Measurements from ENCODE around the gene LRRN3. TPM values are rescaled to one million over a fixed set of nuclear protein-coding genes. Genes with fewer than 3 reads are reported as not detected.

LRRN3 gene
- total and polyA plus RNA-seq, 2 of the 4 experiments (the other 2 are of a cell fraction): 6.9 to 15.2 TPM

DNA sequence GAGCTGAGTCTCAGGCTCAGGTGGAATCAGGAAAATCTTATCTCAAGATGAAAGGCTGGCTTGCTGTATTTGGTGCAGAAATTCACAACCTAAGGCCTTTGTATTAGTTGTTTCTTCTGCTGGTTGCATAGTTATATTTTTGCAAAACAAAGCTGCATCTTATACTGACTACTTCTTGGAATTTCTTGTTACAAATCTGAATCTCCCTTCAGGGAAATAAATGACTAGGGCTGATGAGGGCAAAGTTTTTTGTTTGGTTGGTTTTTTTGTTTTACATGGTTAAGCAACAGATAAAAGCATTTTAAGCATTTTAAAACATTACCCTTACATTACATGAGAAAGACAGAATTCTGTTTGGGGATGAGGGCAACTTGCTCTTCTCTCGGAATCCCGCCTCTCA lies 13.9 kb upstream of the LRRN3 start:
- no peak overlapping the region for H3K14ac ChIP-seq (replicated peaks; ENCODE audit: low read depth, low read length)
- no peak overlapping the region for H3K9ac ChIP-seq (ENCODE audit: low read depth, low read length)
- H4K91ac ChIP-seq (ENCODE audit: insufficient read depth, low read depth, low read length): no peak overlapping the region
- TF ChIP-seq, protein P1, sequence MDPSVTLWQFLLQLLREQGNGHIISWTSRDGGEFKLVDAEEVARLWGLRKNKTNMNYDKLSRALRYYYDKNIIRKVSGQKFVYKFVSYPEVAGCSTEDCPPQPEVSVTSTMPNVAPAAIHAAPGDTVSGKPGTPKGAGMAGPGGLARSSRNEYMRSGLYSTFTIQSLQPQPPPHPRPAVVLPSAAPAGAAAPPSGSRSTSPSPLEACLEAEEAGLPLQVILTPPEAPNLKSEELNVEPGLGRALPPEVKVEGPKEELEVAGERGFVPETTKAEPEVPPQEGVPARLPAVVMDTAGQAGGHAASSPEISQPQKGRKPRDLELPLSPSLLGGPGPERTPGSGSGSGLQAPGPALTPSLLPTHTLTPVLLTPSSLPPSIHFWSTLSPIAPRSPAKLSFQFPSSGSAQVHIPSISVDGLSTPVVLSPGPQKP (IDR thresholded peaks at IDR 0.05; ENCODE audit: borderline replicate concordance, low read depth, low read length): no peak
- TF ChIP-seq MXI1 (IDR thresholded peaks at IDR 0.05; ENCODE audit: borderline replicate concordance, low read depth, low read length) (no peak), CEBPB (IDR thresholded peaks at IDR 0.05; ENCODE audit: low read depth, low read length) (no peak), POLR2A (IDR thresholded peaks at IDR 0.05; ENCODE audit: low read depth, low read length) (no peak), FOS (IDR thresholded peaks at IDR 0.05; ENCODE audit: low read depth, low read length) (no peak), RCOR1 (IDR thresholded peaks at IDR 0.05; ENCODE audit: insufficient replicate concordance, low read length) (no peak), RFX5 (IDR thresholded peaks at IDR 0.05; ENCODE audit: low read depth, low read length) (no peak)
- peaks cover 6% of the 10 kb centered on the region for H3K4me1 ChIP-seq (ENCODE audit: control insufficient read depth, insufficient read depth, low read length)
- H2BK15ac ChIP-seq (ENCODE audit: low read depth, low read length): no peak overlapping the region
- H3K9me1 ChIP-seq (ENCODE audit: insufficient read depth, low read length): no peaks in the 10 kb centered on the region
- dilution Hi-C loops (cut with HindIII; ENCODE audit: low sequenced_read_pairs, unreplicated experiment) (no loop called here), intact Hi-C loops (cut with micrococcal nuclease) (no loop called here), in situ Hi-C loops (cut with MboI; ENCODE audit: low sequenced_read_pairs) (no loop called here)
- H3K36me3 ChIP-seq (ENCODE audit: control insufficient read depth, insufficient read depth, low read length): no peaks in the 10 kb centered on the region
- no peaks in the 10 kb centered on the region for H3K79me1 ChIP-seq (ENCODE audit: low read depth in 1 of 2, low read length in 2 of 2)
- no peaks in the 10 kb centered on the region for H3K9me3 ChIP-seq (ENCODE audit: control insufficient read depth, insufficient read depth, low read length)
- no peak overlapping the region for H3K23ac ChIP-seq (ENCODE audit: low read depth, low read length)
- no peak overlapping the region for H4K5ac ChIP-seq (ENCODE audit: low read depth, low read length)
- no peak overlapping the region for H3K18ac ChIP-seq (ENCODE audit: low read depth, low read length)
- no peak overlapping the region for H2BK120ac ChIP-seq (ENCODE audit: low read depth, low read length)
- POLR2A ChIA-PET (ENCODE audit: unreplicated experiment): no interaction called here
- no peak overlapping the region for H3K4me3 ChIP-seq (ENCODE audit: insufficient read depth, low read depth, low read length)
- H2AFZ ChIP-seq (replicated peaks; ENCODE audit: low read length, poor library complexity): no peak overlapping the region
- no peak overlapping the region for H2BK20ac ChIP-seq (ENCODE audit: low read depth, low read length)
- H3K4ac ChIP-seq (ENCODE audit: low read depth, low read length): no peak overlapping the region
- CTCF ChIA-PET: interaction anchor here (0.6 kb wide), 1 partner anchor 90 kb away, joined by 3 read pairs; no protein-coding TSS in a partner anchor
- no peak overlapping the region for H2AK5ac ChIP-seq (ENCODE audit: low read depth, low read length)
- H2BK5ac ChIP-seq (ENCODE audit: low read depth, low read length, poor library complexity, severe bottlenecking): no peak overlapping the region
- H3K27ac ChIP-seq (ENCODE audit: insufficient read depth, low read length): no peak overlapping the region
- ATAC-seq (ENCODE audit: low read depth): no peak
- no peak overlapping the region for H2AK9ac ChIP-seq (replicated peaks; ENCODE audit: low read depth, low read length, poor library complexity)
- no TSS peak for BruUV-seq (replicated peaks)
- H3K27me3 ChIP-seq (ENCODE audit: control insufficient read depth, insufficient read depth, low read length): no peaks in the 10 kb centered on the region
- no peaks in the 10 kb centered on the region for H4K20me1 ChIP-seq (ENCODE audit: insufficient read depth, low read length)
- no peak overlapping the region for H3K4me2 ChIP-seq (ENCODE audit: low read depth, low read length)
- WGBS, 2 experiments (ENCODE audit: extremely low coverage in 2 of 2, insufficient read length in 1 of 2): no CpG with 5 or more reads among the region's 2 CpGs
- no peak overlapping the region for H4K8ac ChIP-seq (ENCODE audit: low read depth in 2 of 2, low read length in 2 of 2)
- H3K56ac ChIP-seq (ENCODE audit: extremely low read depth, insufficient read depth, low read length): no peak overlapping the region
- DNase-seq: no peak
